ENCODE data around the gene FERMT1.

DNA sequence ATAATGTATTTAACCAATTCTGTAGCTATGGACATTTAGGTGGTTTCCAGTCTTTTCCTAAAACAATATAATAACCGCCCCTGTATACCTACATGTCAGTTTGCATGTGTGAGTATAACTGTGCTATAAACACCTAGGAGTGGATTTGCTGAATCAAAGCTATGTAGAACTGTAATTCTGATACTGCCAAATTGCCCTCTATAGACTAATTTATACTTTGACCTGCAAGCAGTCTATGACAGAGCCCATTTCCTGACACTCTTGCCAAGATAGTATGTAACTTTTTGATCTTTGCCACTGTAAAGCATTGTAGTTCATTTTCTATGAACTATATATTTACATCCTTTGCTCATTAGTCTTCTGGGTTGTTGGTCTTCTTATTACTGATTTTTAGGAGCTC, 19.5 kb downstream of the FERMT1 start:
- TF ChIP-seq, protein P1, sequence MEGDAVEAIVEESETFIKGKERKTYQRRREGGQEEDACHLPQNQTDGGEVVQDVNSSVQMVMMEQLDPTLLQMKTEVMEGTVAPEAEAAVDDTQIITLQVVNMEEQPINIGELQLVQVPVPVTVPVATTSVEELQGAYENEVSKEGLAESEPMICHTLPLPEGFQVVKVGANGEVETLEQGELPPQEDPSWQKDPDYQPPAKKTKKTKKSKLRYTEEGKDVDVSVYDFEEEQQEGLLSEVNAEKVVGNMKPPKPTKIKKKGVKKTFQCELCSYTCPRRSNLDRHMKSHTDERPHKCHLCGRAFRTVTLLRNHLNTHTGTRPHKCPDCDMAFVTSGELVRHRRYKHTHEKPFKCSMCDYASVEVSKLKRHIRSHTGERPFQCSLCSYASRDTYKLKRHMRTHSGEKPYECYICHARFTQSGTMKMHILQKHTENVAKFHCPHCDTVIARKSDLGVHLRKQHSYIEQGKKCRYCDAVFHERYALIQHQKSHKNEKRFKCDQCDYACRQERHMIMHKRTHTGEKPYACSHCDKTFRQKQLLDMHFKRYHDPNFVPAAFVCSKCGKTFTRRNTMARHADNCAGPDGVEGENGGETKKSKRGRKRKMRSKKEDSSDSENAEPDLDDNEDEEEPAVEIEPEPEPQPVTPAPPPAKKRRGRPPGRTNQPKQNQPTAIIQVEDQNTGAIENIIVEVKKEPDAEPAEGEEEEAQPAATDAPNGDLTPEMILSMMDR (IDR thresholded peaks at IDR 0.05; ENCODE audit: extremely low read depth in 1 of 2, insufficient read depth in 1 of 2, low read depth in 1 of 2, low read length in 2 of 2): no peak
- TF ChIP-seq POLR2A (IDR thresholded peaks at IDR 0.05; ENCODE audit: low read depth, low read length) (no peak), MYC (IDR thresholded peaks at IDR 0.05; ENCODE audit: low read depth, low read length) (no peak), EZH2 (IDR thresholded peaks at IDR 0.05; ENCODE audit: borderline replicate concordance, low read depth, low read length, severe bottlenecking) (no peak), JUN (IDR thresholded peaks at IDR 0.05; ENCODE audit: borderline replicate concordance, insufficient read depth, insufficient read length, low read depth) (no peak), POLR2AphosphoS5 (IDR thresholded peaks at IDR 0.05; ENCODE audit: insufficient read depth, low read depth, low read length) (no peak), GATA2 (IDR thresholded peaks at IDR 0.05; ENCODE audit: insufficient read depth, insufficient read length, low read depth, low read length) (no peak)

Data from endothelial cell of umbilical vein (primary cell).